Measurements from ENCODE around the gene REV3L.
"Not testable (repeated sequence)": the region's sequence is repeated elsewhere in the genome, so short reads cannot be mapped to it uniquely, and the experiment has no call there.

The REV3L gene

DNA sequence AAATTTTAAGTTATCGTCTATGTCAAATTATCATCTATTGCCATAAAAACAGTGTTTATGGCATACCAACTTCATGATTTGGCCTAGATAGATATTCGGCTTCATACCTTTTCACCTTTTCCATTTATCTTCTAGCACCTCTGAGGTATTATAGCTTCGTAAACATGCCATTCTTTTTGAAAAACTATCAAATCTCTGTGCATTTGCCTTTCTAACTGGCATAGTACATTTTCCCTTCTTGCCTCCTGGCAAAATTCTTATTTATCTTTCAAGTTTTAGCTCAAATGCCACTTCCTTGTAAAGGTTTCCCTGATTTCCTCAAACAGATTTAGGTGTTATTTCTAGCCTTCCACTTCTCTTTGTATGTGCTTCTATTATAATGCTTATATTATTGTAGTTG is 7.0 kb upstream of the REV3L start:
- DNase-seq, result no peak

DNA sequence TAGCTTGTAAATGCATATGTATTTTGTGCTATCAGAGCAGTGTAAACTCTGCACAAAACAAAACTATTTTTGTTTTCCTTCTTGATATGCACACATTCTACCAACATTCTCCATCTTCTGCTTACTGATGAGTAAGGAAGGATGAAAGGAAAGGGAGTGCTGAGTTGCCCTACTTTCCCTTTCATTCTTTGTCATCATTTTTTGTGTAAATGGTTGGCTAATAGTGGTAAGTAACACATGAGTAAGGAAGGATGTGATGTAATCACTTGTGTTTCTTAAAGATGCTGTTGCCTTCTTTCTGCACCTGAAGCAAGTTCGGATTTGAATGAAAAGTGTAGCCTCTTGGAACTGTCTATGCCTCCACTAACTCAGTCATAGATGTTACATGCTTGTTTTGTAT is 4.6 kb upstream of the REV3L start:
- DNase-seq, result no peak

DNA sequence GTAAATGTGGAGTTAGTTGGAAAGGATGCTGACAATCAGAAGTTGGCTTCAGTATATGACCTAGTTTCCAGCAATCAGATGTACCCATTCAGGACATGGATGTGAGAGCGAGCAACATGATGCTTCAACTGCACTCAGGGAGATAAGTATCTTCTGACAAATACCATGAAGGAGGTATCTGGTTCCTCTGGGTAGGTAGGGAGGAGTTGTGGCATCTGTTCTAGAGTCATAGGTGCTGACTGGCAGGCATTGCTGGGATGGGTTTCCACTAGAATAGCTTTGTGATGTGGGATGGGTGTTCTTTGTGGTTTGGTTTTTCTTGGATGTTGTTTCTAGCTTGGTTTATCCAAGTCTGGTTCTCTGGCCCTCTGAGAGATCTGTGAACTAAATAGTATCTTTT is 3.9 kb upstream of the REV3L start:
- DNase-seq, result no peak

DNA sequence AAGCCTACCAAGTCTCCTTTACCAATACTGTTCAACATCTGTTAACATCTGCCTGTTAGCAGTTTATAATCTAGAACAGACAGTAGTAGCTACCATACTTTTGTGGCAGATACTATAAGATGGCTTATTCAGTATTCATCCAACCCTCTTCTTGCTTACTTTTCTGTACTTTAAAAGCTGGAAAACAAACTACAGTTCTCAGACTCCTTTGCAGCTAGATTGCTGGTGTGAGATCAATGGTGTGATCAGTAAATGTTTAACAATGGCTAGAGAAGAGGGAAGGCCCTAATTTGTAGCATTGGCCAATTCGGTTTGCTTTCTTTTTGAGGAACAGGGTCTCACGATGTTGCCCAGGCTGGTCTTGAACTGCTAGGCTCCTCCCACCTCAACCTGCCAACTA is 3.5 kb upstream of the REV3L start:
- no peak for DNase-seq

DNA sequence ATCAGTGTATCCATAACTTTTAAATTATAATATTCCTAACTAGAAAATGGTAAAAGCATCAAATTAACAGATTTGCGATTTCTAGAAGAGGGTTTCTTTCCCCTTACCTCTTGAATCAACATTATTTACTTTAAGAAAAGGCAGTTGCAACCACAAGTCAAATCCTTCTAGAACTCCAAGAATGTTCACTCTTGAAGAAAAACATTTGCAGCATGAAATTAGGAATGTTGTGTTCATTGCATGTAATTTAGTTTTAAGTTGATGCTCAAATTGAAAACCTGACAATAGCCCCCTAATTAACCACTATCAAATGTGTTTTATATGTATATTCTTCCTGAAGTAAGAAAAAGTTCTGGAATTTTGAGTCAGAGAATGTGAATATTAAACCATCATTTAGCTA is 2.3 kb upstream of the REV3L start:
- DNase-seq, result no peak

DNA sequence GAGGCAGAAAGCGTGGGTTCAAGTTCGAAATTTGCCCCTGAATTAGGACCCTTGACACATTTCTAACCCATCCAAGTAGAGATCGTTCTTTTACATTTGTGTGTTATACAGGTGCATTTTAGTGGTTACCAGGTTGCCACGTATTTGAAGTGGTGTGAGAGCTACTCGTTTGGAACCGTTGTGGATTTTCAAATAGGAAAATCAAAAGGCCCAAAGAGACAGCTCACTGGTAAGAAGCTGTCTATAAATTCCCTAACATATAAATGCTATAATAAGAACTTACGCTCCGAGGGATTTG is 1.6 kb upstream of the REV3L start:
- peak; percentile 33 for DNase-seq

DNA sequence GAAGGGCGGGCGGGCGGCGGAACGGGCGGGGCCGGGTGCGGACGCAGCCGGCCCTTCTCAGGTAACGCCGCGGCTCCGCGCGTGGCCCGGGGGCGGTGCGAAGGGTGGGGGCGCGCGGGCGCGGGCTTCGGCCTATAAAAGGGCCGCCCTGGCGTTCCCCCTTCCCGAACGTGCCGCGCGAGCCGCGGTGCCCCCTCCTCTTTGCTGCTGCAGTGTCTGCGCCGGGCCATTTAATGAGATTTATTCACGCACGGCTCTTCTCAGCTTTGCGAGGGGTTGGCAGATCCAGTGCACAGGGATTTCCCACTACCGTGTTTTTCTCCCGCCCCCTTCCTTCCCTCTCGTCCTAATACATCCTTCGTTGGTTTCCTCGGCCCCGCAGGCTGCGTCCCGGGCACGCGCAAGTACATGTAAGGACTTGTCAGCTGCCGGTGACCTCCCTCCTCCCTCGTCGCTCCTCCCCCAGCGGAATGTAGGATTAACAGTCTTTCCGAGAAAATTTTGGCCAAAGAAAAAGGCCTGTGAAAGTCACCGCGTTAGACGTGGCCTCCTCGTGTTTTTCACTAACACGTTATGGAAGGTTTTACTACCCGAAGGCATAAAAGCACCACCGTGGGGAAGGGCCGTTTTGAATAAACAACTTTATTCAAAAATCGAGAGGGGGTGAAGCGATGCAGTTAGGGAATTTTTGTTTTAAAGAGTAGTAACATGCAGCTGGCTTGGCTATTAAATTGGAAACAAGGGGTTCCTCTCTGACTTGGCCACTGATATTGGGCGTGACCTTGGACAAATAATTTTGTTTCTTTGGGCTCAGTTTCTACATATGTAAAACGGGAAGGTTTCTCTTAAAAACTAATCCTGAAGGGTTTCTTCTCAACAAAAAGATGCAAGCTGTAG is 966 bp upstream of the REV3L start:
- DNase-seq, result peak; percentile 83

DNA sequence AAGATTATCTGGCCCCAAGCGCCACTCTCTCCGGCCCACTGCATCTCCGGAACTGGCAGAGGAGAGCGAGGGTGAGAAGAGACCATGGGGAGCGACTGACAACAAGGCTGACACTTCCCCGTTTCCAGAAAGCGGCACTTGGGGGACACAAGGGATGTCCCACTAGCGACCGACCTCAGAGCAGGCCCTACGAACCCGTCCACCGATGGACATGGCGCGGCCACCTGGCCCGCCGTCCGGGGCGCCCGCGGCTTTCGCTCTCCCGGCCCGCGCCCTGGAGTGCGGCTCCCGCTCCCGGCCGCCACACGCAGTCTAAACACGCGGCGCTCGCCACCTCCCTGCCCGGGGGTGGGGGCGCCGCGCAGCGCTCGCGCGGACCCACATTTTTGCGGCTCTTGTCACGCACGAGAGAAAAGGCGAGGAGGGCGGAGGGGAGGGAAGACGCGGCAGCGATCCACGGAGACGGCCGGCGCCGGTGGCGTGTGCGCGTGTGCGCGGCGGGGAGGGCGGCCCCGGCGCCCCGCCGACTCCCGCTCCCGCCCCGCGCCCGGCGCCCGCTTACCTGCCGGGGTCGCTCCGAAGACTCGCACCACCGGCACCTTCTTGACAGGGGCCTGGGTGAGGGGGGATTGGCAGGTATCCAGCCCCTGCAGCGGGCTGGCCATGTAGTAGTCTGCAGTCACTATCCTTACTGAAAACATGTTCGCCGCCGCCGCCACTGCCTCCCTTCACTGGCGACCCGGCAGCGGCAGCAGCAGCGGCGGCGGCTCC is 645 bp downstream of the REV3L start:
- peak; percentile 37 for DNase-seq

DNA sequence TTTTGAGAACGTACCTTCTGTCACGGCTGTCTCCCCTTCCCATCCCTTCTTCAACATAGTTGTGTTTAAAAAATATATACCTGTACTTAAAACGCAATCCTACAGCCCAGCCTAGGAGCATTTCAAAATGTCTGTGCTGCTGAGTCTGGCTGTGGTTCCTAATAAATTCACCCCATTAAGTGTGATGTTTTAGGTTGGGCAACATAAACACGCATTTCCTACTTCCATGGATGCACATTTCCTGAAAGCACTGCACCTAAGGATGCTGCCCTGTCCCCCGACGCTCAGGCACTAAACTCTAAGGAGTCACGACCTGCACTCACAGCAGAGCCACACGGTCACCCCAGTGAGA is 1.2 kb downstream of the REV3L start:
- no peak for DNase-seq

DNA sequence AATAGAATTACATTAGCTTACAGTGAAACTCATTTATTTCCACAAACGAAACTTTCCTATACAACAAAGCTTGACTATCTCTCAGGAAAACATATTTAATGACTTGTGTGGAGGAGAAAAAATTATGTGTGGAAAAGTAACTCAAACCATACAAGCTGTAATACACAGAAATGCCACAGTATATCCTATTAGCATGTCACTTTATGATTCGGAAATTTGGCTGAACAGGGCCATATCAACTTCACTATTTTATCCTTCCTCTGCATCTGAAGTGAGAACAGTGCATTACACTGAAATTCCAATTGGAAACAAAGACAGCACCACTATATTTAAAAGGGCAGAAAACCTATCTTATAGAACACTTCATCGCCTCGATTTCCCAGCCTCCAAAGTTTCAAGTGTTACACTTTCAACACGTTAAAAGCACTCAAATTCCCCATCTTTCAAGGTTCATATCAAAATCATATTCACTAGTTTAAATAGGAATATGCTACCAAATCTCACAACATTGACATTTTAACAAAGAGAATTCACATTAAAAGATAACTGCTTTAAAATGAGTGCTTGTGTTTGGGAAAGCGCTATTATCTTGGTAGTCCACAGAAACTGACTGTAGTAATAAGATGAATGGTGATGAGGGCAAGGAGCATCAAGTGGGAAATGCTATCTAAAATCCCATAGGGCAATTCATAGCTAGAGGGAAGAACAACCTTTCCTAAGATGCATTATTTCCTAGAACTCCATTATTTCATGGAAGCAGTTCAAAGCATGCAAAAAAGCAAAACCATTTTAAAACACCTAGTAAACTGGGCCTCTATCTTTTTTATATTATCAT is 1.8 kb downstream of the REV3L start:
- DNase-seq, result no peak

DNA sequence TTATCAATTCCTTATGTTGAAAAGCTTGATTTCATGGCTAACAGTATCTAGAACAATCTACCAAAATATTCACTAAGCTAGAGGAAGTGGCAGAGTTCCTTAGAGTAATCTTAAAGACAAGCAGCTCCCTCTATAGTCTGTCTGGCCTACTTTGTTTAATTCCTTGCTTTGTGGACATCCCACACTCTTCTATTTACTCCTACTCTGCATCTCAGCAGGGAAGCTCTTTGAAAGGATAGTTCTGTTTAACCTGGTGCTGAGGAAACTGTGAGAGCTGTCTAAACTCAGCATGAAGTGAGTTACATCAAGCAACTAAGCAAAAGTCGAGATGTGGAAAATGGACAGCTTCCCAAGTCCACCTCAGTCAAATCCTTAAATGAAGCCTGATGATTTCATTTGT is 4.3 kb downstream of the REV3L start:
- DNase-seq, result no peak

DNA sequence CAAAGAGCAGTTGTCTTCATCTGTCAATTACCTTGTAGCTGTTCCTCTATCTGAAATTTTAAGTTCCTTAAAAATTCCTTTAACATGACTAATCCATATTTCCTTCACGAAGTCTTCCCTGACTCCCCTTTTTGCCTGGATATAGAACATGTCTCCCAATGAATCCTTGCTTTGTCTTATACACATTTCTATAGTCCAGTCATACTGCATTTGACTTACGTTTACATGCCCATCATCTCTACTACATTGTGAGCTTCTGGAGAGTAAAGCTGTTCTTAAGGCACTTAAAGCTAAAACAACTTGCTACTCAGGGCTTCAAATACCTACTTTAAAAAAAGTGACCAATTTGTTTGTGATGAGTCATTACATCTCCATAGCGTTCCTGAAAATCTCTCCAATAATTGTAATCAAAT is 4.9 kb downstream of the REV3L start:
- DNase-seq, result no peak

DNA sequence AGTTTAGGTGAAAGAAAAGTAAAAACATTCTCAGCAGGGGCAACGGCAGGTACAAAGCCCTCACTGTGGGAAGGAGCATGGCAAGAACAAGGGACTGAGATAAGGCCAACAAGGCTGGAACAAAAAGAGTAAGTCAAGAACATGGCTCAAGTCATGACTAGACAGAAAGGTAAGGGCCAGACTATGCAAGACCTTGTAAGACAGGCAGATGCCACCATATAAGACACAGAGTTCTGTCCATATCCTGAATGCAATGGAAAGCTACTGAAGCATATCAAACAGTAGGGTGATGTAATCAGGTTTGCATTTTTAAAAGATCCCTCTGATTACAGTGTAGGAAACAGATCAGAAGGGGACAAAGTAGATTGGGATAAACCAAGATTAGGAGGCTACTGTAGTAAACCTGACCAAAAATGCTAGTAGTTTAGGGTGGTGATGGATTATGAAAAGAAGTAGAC is 5.5 kb downstream of the REV3L start:
- no peak for DNase-seq

DNA sequence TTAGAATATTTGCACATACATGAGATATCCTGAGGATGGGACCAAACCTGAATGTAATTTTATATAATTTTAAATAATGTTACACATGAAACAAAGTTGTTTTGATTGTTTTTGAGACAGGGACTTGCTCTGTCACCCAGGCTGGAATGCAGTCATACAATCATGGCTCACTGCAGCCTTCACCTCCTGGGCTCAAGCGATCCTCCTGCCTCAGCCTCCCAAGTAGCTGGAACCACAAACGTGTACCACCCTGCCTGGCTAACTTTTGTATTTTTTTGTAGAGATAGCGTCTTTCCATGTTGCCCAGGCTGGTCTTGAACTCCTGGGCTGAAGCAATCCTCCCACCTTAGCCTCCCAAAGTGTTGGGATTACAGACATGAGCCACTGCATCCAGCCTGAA is 7.0 kb downstream of the REV3L start:
- DNase-seq, result not testable (repeated sequence)

DNA sequence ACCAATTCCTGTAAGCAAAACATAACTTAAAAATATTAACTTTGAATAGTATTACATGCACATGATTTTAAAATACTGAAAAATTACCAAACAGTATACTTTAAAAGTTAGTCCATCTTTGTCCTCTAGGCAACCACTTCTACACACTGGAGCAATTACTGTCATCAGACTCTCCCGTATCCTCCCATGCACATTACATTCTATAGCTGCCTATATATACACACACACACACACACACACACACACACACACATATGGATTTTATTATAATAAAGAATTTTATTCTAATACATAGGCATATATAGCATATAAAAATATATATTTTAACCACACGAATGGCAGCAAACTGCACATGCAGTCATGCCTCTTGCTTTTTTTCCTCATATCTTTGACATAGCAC is 8.2 kb downstream of the REV3L start:
- no peak for DNase-seq

DNA sequence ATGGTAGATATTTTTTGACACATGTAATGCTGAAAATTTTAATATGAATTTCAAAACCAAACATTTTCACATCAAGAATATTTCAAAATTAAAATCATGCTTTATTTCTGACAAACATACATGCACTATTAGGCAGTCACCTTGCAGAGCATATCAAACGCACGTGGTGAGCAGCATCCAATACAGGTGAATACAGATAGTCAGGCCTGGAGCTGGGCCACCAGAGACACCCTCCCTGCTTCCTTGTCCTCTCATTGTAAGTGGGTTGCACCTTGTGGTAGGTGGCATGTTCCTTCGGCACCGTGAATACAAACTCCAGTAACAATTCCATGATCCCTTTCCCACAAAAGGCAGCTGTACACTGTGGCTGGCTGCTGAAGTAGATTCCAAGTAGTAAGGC is 8.9 kb downstream of the REV3L start:
- DNase-seq, result no peak

DNA sequence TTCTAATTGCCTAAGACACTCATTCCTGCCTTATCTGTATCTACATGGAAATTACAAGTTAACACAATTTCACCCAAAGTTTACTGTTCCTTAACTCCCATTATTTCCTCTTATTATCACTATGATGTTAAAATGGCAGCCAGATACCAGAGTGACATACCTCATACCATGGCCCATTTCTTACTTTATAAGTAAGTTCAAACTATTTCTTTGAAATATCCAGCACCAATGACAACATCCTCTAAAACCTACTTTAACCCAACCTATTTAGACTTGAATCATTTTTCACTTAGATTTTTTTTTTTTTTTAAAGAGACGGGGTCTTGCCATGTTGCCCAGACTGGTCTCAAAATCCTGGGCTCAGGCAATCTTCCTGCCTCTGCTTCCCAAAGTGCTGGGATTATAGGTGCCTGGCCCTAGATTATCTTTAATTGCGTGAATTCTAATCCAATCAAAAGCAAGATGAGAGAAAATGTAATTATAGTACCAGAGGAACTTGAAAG is 10.0 kb downstream of the REV3L start:
- DNase-seq, result no peak

DNA sequence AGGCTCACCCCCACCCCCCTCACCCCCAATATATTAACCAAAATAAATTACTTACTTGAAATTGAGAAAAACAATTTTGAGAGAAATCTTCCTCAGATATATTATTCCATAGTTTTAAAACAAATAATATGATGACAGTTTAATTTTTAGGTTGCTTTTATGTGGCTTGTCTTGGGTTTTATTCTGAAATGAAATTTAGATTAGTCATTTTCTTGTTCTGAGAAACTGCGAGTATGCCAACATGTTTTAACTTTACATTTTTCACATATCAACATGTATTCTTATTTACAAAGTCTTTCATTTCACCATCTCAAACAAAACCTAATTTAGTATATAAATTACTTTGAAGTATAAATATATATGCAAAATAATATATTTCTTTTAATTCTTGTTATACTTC is 11.1 kb downstream of the REV3L start:
- DNase-seq, result no peak

DNA sequence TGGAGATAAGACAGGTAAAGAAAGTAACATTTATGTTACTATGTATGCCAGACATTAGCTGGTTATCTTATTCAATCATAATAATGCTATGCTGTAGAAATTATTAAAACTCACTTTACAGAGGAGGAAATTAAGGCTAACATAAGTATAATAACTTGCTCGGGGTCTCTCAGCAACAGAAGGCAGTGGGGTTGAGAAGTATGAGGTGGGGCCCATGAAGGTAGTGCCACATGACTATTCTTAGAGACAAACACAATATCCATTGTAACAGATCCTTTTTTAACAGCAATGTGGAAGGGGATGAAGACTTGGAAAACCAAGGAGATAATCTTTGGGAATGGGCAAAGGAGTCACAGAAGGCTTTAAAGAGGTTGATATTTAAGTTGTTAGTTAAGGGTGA is 11.5 kb downstream of the REV3L start:
- DNase-seq, result no peak

DNA sequence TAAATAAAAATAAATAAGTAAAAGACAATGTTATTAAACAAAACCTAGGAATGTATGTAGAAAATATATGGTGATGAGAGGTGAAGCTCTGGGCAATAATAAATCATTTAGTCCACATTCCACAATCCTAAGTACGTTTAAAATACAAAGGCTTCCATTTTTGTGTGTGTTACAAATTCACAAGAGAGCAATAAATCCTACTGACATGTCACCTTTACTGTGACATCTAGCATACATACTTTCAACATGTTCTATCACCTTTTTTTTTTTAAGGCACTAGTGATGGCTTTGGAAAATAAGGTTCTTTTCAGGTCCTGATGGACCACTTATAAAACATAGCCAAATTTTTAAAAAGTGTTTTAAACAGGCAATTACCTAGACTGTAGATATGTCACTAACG is 12.0 kb downstream of the REV3L start:
- no peak for DNase-seq

DNA sequence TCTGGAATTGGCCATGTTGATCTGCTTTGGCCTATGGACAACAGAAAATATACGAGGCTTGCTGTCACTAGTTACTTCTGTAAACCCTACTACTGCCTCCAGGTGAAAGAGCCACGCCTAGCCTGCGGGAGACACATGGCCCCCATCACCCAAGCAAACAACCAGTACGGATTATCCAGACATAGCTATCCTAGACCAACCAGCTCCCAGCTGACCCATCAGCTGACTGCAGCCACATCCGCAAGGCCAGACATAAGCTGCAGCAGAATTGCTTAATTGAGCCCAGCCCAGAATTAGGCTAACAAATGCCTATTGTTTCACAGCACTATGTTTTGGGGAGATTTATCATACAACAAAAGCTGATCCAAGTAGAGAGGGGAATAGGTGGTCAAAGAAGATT is 13.5 kb downstream of the REV3L start:
- no peak for DNase-seq

DNA sequence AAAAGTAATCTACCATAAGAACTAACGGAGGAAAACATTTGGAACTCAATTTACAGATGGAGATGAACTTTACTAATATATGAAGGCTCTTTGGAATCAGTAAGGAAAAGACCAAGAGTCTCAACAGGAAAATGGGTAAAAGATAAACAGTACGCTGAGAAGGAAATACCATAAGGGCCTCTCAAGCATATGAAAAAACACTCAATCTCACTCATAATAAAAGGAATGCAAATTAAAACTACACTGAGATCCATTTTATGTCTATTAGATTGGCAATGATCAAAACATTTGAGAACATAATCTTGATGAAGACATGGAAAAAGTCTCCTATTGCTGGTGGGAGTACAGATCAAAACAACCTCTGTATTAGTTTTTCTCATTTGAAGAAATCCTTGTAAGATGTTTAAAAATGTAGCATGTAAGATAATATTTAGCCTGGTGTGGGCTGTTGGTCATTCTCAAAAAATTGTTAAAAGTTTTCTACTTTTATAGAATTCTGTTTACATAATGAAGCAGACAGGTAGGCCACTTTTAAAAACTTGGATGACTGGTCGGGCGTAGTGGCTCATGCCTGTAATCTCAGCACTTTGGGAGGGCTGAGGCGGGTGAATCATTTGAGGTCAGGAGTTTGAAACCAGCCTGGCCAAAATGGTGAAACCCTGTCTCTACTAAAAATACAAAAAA is 14.5 kb downstream of the REV3L start:
- no peak for DNase-seq

DNA sequence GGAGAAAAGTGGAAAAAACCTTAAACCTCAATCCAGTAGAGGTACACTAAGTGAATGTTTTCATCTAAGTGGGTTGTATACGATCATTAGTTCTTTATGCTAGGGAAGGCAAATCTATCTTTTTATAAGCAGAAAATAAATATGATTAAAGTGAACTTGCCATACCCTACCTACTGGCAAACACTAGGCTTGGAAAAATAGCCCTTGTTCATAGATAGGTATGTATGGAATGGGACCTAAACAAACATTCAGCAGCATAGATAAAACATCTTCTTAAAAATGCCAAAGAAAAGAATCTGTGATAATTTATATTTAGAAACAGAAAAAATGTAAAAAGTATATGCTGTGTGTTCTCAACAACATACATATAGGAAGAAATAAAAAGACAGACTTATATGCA is 18.8 kb downstream of the REV3L start:
- DNase-seq, result no peak
